AG10803 (cell line): Measurements from ENCODE around the gene ABL1.

Experiments used
- DNase-seq: peaks from one replicate; pipeline ENCODE4 v3.0.0; 2010; ENCODE audit warnings: low read depth
- H3K4me3 ChIP-seq: 2 replicates; pipeline ENCODE4 v1.5.1; 2011; ENCODE audit warnings: mild to moderate bottlenecking, low read length, control low read depth
- TF ChIP-seq, protein P1 (sequence below): conservative IDR thresholded peaks from 2 replicates; pipeline ENCODE4 v1.5.1; 2011; ENCODE audit warnings: mild to moderate bottlenecking, low read length, control low read depth, inconsistent platforms

ABL1 gene

DNA sequence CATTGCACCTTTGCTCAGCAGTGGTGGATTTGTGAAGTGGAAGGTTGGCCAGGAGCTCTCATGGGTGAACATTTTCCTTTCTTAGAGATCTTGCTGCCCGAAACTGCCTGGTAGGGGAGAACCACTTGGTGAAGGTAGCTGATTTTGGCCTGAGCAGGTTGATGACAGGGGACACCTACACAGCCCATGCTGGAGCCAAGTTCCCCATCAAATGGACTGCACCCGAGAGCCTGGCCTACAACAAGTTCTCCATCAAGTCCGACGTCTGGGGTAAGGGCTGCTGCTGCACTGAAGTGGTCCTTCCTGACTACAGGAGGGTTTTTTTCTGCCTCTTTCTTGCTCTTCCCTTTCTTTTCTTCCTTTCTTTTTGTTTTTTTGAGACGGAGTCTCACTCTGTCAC is 39.7 kb downstream of the ABL1 start:
- no peak overlapping the region for H3K4me3 ChIP-seq
- no peak for DNase-seq
- TF ChIP-seq, protein P1, sequence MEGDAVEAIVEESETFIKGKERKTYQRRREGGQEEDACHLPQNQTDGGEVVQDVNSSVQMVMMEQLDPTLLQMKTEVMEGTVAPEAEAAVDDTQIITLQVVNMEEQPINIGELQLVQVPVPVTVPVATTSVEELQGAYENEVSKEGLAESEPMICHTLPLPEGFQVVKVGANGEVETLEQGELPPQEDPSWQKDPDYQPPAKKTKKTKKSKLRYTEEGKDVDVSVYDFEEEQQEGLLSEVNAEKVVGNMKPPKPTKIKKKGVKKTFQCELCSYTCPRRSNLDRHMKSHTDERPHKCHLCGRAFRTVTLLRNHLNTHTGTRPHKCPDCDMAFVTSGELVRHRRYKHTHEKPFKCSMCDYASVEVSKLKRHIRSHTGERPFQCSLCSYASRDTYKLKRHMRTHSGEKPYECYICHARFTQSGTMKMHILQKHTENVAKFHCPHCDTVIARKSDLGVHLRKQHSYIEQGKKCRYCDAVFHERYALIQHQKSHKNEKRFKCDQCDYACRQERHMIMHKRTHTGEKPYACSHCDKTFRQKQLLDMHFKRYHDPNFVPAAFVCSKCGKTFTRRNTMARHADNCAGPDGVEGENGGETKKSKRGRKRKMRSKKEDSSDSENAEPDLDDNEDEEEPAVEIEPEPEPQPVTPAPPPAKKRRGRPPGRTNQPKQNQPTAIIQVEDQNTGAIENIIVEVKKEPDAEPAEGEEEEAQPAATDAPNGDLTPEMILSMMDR, result no peak

GRCh38 chr9:130877300-130877699 is 42.2 kb downstream of the ABL1 start:
- TF ChIP-seq, protein P1, result no peak
- H3K4me3 ChIP-seq, result no peak overlapping the region

GRCh38 chr9:130878295-130878694 is 43.2 kb downstream of the ABL1 start:
- TF ChIP-seq, protein P1, result no peak
- no peak overlapping the region for H3K4me3 ChIP-seq
- no peak for DNase-seq

More at GRCh38 chr9:130877300-130877699, 42.2 kb downstream of the ABL1 start:
- DNase-seq, result no peak

DNA sequence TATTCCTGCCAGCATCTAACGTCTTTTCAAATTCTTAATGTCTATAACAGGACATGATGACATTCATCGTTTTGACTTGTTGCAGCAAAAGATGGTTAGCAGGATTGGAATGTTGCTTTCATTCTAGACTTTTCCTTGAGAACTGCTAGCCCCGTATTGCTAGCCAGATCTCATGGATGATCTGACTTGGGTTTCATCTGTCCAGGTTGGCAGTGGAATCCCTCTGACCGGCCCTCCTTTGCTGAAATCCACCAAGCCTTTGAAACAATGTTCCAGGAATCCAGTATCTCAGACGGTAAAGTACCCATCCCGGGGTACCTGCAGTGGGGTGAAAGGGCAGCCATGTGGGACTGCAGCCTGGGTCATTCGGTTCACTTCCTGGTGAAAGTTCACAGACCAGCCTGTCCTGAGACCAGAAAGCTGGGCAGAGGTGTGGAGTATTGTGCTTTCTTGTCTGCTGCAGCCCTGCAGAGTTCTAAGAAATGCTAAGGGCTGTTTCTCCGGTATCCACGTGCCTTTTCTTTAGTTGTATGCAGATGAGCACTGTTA is 44.9 kb downstream of the ABL1 start:
- DNase-seq, result no peak
- TF ChIP-seq, protein P1, result no peak

GRCh38 chr9:130880599-130881220 is 45.7 kb downstream of the ABL1 start:
- no peak overlapping the region for H3K4me3 ChIP-seq
- TF ChIP-seq, protein P1, result no peak
- DNase-seq, result no peak

More for the DNA sequence above, 44.9 kb downstream of the ABL1 start:
- no peak overlapping the region for H3K4me3 ChIP-seq

DNA sequence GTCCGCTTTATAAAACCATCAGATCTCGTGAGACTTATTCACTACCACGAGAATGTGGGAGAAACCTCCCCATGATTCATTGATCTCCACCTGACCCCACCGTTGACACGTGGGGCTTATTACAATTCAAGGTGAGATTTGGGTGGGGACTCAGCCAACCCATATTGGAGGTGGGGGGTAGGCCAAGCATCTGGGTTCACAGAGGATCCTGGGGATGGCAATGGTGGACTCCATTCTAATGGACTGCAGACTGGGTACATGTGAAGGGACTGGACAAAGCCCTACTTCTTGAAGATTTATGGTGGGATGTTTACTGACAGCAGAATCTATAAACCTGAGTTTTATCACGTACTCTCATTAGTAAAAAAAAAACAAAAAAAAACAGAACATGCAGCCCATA is 46.5 kb downstream of the ABL1 start:
- DNase-seq, result no peak
- TF ChIP-seq, protein P1, result no peak
- no peak overlapping the region for H3K4me3 ChIP-seq

- no peak overlapping the region for H3K4me3 ChIP-seq
- TF ChIP-seq, protein P1, result no peak
- DNase-seq, result no peak
Observed at GRCh38 chr9:130882696-130883225, 47.7 kb downstream of the ABL1 start.
